ENCODE results near the gene PAWR. TPM values are rescaled to one million over a fixed set of nuclear protein-coding genes. Genes with fewer than 3 reads are reported as not detected.

The PAWR gene
- total RNA-seq: 141 and 154 TPM in 2 replicates

GRCh38 chr12:79690638-79691510, at the start of gene PAWR:
Gene PAWR, minus strand, starts transcription at chr12:79690964. Its CDS starts 720 bp downstream, at chr12:79690244.
- DNase-seq: peak; percentile 85

- peak; percentile 83 for DNase-seq
Measured at GRCh38 chr12:79737875-79738718, 47.3 kb upstream of the PAWR start.

DNA sequence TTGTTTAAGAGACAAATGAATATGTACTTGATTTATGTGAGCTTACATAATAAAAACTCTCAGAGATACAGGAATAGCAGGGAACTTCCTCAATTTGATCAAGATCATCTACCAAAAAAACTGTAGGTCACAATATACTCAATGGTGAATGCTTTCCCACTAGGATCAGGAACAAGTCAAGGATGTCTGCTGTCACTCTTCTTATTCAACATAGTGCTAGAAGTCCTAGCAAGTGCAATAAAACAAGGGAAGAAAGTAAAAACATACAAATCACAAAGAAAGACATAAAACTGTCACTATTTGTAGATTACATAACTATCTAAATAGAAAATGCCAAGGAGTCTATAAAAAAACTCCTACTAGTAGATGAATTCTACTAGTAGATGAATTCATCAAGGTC, 41.9 kb upstream of the PAWR start:
- DNase-seq: no peak

DNA sequence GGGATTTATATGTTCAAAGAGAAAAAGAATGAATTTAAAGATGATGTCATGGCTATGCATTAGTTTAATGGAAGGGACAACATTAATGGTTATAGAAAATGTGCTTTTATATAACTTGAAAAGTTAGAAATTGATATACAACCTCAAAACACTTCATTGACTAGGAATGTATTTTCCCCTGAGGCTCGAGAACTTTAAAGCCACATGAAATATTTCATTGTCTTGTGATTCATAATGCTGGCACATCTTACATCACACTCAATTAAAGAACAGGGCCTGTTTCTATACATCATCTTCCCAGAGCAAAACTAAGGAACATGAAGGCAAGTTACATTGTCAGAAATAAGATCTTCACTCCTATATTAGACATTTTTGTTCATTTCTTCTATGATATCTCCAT, 35.2 kb upstream of the PAWR start:
- no peak for DNase-seq

GRCh38 chr12:79717006-79717405, 26.2 kb upstream of the PAWR start:
- DNase-seq: no peak

DNA sequence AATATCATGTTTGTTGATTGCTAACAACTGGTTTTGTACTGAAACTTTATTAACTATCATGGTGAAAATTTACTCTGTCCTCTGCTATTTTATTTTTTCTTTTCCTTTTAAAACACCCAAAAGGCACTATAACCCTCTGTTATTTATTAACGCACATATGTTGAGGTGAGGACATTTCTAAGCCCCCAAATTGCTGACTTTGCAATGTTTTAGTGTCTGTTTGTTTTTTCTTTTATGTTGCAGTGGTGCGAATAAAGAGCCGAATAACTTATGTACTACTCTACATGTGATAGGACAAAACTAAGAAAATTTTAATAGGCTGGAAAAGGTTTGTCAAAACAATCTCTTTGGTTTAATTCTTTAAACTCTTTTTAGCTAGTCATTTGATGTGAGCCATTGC, 24.5 kb upstream of the PAWR start:
- no peak for DNase-seq

DNA sequence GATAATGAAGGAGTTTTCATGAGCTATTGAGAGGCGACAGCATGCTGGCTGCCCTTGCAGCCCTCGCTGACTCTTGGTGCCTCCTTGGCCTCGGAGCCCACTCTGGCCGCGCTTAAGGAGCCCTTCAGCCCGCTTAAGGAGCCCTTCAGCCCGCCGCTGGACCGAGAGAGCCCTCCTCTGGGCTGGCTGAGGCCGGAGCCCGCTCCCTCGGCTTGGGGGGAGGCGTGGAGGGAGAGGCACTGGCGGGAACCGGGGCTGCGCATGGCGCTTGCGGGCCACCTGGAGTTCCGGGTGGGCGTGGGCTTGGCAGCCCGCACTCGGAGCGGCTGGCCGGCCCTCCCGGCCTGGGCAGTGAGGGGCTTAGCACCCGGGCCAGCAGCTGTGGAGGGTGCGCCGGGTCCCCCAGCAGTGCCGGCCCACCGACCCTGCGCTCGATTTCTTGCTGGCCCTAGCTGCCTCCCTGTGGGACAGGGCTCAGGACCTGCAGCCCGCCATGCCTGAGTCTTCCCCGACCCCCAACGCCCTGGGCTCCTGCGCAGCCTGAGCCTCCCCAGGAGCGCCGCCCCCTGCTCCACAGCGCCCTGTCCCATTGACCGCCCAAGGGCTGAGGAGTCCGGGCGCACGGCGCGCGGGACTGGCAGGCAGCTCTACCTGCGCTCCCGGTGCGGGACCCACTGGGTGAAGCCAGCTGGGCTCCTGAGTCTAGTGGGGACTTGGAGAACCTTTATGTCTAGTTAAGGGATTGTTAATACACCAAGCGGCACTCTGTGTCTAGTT, 20.1 kb upstream of the PAWR start:
- no peak for DNase-seq

DNA sequence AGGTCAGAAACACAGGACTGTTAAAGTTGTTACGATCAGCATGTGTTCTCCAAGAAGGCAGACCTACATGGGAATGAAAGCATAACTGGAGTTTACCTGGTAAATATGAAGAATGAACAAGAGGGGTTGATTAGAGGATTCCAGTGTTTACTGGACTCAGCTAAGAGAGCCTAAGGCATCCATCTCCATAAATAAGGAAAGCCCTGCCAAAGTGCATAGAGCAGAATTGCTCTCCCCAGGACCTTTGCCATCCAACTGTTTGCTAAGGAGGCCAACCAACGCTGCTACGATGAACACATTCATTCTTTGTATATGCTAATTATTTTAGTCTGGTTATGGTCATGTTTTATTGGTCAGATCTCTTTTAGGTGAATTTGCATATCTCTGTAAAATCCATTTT, 17.1 kb upstream of the PAWR start:
- DNase-seq: no peak

- DNase-seq: no peak
Measured at GRCh38 chr12:79706676-79707075, 15.9 kb upstream of the PAWR start.

GRCh38 chr12:79706156-79706555, 15.4 kb upstream of the PAWR start:
- no peak for DNase-seq

GRCh38 chr12:79698966-79699365, 8.2 kb upstream of the PAWR start:
- no peak for DNase-seq

DNA sequence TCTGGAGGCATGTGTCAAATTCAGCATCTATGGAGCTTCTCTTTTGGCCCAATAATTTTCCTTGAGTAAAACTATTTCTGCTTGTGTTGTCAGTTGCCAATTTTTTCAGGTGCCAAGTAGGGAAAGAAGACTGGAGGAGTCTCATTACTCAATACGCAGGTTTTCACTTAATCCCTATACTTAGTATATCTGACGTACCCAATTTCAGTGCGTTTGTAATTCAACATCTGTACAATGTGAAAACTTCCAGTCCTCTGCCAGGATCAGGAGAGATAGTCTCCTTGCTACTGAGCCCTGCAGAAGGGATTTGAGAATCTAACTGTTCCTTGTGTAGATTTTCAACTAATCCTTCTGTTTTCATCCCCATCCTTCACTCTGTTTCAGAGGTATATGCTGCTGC, 5.7 kb upstream of the PAWR start:
- DNase-seq: no peak

DNA sequence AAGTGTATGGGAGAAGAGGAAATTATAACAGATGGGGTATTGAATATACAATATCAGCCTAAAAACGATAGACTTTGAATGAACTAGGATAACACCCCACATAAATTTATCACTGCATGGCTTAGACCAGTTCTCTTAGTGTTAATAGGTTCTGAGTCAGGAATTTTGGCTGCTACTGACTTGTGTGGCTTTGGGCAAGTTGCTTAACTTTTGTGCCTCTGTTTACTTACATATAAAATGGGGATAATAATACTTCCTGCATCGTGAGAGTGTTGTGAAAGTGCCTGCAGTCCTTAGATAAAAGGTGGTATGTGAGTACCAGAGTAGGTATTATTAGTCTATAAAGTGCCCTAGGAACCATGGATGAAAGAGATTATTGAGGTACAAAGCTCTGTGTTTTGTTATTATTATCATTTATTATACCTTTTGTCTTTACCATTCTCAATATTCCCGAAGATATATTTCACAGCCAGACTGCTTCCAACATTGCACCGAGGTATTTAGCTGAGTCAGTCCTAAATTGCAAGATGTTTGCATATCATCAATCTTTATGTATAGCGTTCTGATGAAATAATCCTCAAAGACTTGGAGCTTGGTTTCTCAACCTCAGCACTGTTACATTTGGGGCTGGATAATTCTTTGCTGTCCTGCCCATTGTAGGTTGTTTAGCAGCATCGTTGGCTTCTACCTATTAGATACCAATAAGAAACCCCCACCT, 2.3 kb upstream of the PAWR start:
- no peak for DNase-seq

DNA sequence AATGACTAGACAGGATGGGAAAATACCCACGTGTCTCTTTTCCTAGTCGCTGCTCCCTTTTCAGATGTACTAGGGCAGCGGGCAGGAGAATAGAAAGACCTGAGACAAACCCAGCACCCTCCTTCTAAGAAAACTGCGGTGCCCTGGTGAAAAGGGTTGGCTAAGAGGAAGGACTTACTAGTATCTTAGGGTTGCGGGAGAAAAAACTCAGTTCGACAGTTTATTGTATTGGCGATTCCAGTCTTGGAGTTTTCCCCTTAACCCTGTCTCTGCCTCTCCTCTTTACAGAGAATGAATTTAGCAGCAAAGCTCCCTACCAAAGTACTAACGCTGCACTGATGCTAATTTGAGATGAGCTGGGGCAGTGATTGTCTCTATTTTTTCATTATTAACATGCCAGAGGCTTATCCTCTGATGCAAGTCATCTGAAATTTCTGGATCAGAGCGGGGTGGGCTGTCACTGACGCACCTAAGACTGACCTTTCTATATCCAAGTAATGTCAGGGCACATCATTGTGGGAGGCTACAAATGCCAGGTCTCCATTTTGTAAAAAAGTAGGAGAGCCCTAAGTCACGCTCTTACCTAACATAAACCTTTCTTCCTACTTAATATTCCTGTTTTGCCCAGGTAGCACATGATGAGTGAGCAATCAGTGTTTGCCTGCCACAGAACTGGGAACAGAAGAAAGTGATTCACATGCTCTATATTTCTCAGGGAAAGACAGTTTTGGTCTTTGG, 916 bp upstream of the PAWR start:
- DNase-seq: no peak

GRCh38 chr12:79690142-79690637, 574 bp downstream of the PAWR start:
- no peak for DNase-seq

GRCh38 chr12:79689477-79690141, 1.2 kb downstream of the PAWR start:
- peak; percentile 71 for DNase-seq

DNA sequence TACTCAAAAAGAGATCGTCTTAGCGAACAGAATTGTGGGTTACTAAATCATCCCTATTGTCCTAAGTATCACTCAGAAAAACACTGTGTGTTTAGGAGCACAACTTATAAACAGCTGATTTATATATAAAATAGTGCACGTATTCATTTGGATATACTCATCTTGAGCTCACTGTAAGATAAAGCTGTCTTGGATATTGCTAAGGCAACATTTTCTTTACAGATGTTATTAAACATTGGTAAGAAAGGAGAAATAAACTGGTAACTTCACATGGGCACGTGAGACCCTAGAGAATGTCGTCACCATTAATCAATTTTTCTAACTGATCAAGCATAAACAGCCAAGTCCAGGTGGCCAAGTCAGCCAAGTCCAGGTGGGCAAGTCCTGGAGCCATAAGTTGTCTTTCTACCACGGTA, 1.7 kb downstream of the PAWR start:
- no peak for DNase-seq

DNA sequence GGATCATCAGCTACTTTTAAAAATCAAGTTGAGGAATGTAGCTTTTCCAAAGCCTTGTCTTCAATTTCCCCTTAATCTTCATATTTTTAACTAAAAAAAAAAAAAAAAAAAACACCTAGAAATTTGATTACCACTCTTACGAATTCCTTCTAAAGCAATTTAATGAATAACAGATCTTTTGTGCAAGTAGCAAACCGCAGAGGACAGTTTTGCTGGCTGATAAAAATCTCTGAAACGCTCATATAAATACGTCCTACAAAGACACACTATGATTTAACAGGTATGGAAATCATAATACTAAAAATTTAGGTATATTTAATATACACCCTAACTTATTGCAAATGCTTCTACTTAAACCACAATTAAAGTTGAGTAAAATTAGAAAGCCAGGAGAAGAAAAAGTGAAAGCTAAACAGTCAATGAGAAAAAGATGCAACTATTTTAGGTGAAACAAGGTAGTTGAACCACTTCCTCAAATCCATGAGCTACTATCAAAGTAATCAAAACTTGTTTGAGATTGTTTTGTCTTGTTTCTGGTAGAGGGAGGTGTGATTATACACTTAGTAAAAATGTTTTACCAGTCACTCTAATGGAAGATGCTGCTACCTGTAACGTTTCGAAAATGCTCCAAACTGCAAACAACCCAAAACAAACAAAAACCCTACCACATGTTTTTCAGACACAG, 2.2 kb downstream of the PAWR start:
- no peak for DNase-seq

GRCh38 chr12:79687711-79688260, 3.0 kb downstream of the PAWR start:
- no peak for DNase-seq

GRCh38 chr12:79686171-79686570, 4.6 kb downstream of the PAWR start:
- no peak for DNase-seq

All from dermis blood vessel endothelial cell (primary cell).